MM.1S (cell line): ENCODE results near the gene FAM20C.
"Not testable (repeated sequence)": the region's sequence is repeated elsewhere in the genome, so short reads cannot be mapped to it uniquely, and the experiment has no call there.

ENCODE experiments used
- CTCF ChIP-seq: fragments of 300-600 bp; sonication (generic); IDR thresholded peaks from 2 replicates; pipeline ENCODE4 v1.5.1; 2016; ENCODE audit warnings: antibody characterized with exemption, low read length, mixed read lengths
- EZH2 ChIP-seq: fragments of 300-600 bp; sonication (generic); optimal IDR thresholded peaks from 2 replicates; pipeline ENCODE3; 2017; ENCODE audit warnings: low read depth, mild to moderate bottlenecking, antibody characterized with exemption, low read length, mixed read lengths
- EZH2phosphoT487 ChIP-seq: fragments of 300-600 bp; sonication (generic); IDR thresholded peaks from 2 replicates; pipeline ENCODE4 v1.6.1; 2018; ENCODE audit warnings: antibody characterized with exemption, low read length

- TF ChIP-seq CTCF, EZH2, EZH2phosphoT487: not testable (repeated sequence)
Observed at GRCh38 chr7:182502-182901, 9.9 kb upstream of the FAM20C start.
